Posterior cingulate gyrus (tissue), 11 donors: Measurements from ENCODE around the gene FN1.
"Not testable (repeated sequence)": the region's sequence is repeated elsewhere in the genome, so short reads cannot be mapped to it uniquely, and the experiment has no call there.

Source experiments
- DNase-seq, 10 donors: peaks; one replicate each; pipeline versions ENCODE4 v3.0.0 to v3.0.0-alpha.2; 2020 to 2021; ENCODE audit warnings: mixed read lengths in 3 of 10
- intact Hi-C: fragments of 100-400 bp; cut with DNase I; formaldehyde crosslinking; loops from one replicate; pipeline ENCODE4 v1.15.1; 2023

Gene FN1

GRCh38 chr2:215423928-215424540 lies 11.8 kb downstream of the FN1 start:
- no peak for DNase-seq
- intact Hi-C loops = no loop called here

GRCh38 chr2:215423234-215423633 lies 12.6 kb downstream of the FN1 start:
- intact Hi-C loops = no loop called here
- DNase-seq = no peak

- intact Hi-C loops = no loop called here
- no peak for DNase-seq
Observed at GRCh38 chr2:215422676-215423075, 13.2 kb downstream of the FN1 start.

GRCh38 chr2:215421859-215422461 lies 13.9 kb downstream of the FN1 start:
- intact Hi-C loops = no loop called here
- DNase-seq = no peak

GRCh38 chr2:215420471-215420935 lies 15.4 kb downstream of the FN1 start:
- intact Hi-C loops = no loop called here
- no peak for DNase-seq

- DNase-seq = no peak
- intact Hi-C loops = no loop called here
Observed at GRCh38 chr2:215419769-215420470, 15.9 kb downstream of the FN1 start.

- no peak for DNase-seq
- intact Hi-C loops = no loop called here
Observed at GRCh38 chr2:215419113-215419512, 16.8 kb downstream of the FN1 start.

- intact Hi-C loops = no loop called here
- no peak for DNase-seq
Observed at GRCh38 chr2:215418064-215418963, 17.6 kb downstream of the FN1 start.

GRCh38 chr2:215417400-215417951 lies 18.4 kb downstream of the FN1 start:
- no peak for DNase-seq
- intact Hi-C loops = no loop called here

GRCh38 chr2:215416656-215417055 lies 19.2 kb downstream of the FN1 start:
- no peak for DNase-seq
- intact Hi-C loops = no loop called here

GRCh38 chr2:215415820-215416577 lies 19.9 kb downstream of the FN1 start:
- intact Hi-C loops = no loop called here
- DNase-seq = no peak

- DNase-seq = no peak
- intact Hi-C loops = no loop called here
Observed at GRCh38 chr2:215415218-215415617, 20.6 kb downstream of the FN1 start.

- intact Hi-C loops = no loop called here
- no peak for DNase-seq
Observed at GRCh38 chr2:215414674-215415073, 21.2 kb downstream of the FN1 start.

- no peak for DNase-seq
- intact Hi-C loops = no loop called here
Observed at GRCh38 chr2:215413974-215414373, 21.9 kb downstream of the FN1 start.

GRCh38 chr2:215413484-215413777 lies 22.4 kb downstream of the FN1 start:
- intact Hi-C loops = no loop called here
- DNase-seq = no peak

- intact Hi-C loops = no loop called here
Observed at GRCh38 chr2:215411941-215412743, 23.7 kb downstream of the FN1 start.

GRCh38 chr2:215410932-215411285 lies 25.0 kb downstream of the FN1 start:
- intact Hi-C loops = no loop called here
- no peak for DNase-seq

More at GRCh38 chr2:215411941-215412743, 23.7 kb downstream of the FN1 start:
- no peak for DNase-seq

GRCh38 chr2:215410181-215410931 lies 25.5 kb downstream of the FN1 start:
- DNase-seq, intact Hi-C loops: not testable (repeated sequence)
